Mucosa of stomach (tissue), 1 donor: ENCODE data around the gene ADAM19.
A peak's percentile ranks its signal among the peaks of the same experiment; 100 is the strongest.

Experiments used
- H3K27me3 ChIP-seq: one replicate; pipeline ENCODE4 v1.7.0; 2013; ENCODE audit warnings: mild to moderate bottlenecking, low read length; ENCODE audit not compliant: control insufficient read depth, insufficient read depth
- H3K36me3 ChIP-seq: one replicate; pipeline ENCODE4 v1.7.0; 2013; ENCODE audit warnings: low read length; ENCODE audit not compliant: control insufficient read depth, insufficient read depth
- H3K4me1 ChIP-seq: one replicate; pipeline ENCODE4 v1.7.0; 2013; ENCODE audit warnings: mild to moderate bottlenecking, low read length; ENCODE audit not compliant: control insufficient read depth, insufficient read depth
- H3K4me3 ChIP-seq: one replicate; pipeline ENCODE4 v1.7.0; 2013; ENCODE audit warnings: low read length
- H3K9ac ChIP-seq: one replicate; pipeline ENCODE4 v1.7.0; 2013; ENCODE audit warnings: mild to moderate bottlenecking, low read length, moderate library complexity
- H3K9me3 ChIP-seq: one replicate; pipeline ENCODE4 v1.7.0; 2013; ENCODE audit warnings: mild to moderate bottlenecking, low read length, moderate library complexity; ENCODE audit not compliant: control insufficient read depth
- donor health status: Pancreatic carcinoma.

The ADAM19 gene

DNA sequence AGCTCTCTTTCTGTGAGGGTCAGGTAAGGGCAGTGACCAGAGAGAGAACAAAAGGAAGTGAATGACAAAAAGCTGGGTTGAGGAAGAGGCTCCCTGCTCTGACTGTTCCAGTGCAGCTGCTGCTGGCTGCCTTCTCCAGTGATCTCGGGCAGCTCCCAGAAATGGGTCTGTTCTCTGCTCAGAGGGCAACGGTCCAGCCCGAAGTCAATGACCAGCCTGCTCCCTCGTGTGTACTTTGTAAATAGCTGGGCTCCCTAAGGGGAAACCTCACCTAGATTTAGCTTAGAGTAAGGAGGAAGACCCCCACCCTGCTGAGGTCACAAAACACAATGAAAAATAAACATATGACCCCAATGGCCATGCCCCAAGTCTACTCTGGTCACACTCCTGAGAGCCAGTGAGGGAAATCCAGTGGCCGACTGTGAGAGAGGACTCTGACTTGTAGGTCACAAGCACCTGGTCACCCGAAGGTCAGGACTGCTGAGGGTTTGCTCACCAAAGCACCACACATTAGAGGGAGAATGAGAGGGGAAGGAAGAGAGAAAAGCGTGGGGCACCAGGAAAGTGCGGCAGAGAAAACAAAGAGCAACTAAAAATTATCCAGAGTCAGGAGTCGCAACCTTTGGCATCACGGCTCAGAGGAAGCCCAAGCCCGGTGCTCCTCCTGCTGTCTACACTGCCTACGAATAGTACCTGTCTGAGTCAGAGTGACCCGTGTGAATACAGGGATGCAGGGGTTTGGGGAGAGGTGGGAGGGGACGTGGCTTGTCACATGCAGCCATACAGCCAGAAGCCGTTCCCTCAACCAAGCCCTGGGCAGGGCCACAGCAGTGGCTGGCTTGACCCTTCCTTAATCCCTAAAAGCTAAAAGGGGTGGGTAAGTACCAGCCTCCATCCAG lies 95.7 kb downstream of the ADAM19 start:
- Histone ChIP-seq H3K9me3 (no peaks in the 10 kb centered on the region), H3K9ac (no peak overlapping the region), H3K36me3 (no peaks in the 10 kb centered on the region), H3K4me1 (peaks cover 5% of the 10 kb centered on the region), H3K4me3 (no peak overlapping the region), H3K27me3 (no peaks in the 10 kb centered on the region)

DNA sequence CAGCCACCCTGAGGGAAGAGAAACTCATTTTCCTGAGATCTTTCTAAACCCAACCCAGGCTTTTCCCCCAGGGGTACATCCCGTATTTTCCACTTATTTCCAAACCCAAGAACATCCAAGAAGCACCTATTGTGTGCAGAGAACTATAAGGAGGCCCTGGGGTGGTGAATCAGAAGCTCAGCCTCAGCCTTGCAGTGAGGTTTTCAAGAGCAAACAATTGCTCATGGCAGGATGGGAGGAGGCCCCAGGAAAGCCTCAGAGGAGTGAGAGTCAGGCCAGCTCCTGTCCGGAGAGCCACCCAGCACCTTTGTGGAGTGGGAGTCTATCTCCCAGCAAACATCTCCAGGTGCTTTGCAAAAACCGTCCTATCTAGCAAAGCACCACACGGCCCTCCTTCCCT lies 96.4 kb downstream of the ADAM19 start:
- H3K9ac ChIP-seq = no peak overlapping the region
- peaks cover 5% of the 10 kb centered on the region for H3K4me1 ChIP-seq
- no peak overlapping the region for H3K4me3 ChIP-seq
- no peaks in the 10 kb centered on the region for H3K27me3 ChIP-seq
- H3K9me3 ChIP-seq = no peaks in the 10 kb centered on the region
- H3K36me3 ChIP-seq = no peaks in the 10 kb centered on the region

DNA sequence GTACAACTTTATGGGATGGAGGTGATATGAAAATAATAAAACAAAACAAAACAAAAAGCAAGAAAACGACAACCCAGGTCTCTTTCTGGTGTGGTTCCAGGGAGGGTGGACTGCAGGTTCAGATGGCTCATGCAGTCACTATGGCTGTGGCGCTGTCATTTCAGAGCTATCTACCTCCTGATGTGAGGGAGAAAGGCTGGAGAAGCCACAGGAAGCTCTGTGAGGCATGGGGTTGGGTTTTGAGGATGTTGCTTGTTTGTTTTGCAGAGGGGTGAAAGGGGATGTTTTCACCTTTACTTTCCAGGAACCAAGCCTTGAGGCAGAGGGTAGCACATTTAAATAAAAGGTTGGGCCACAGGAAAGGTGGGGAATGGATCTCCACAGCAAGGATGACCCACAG lies 96.8 kb downstream of the ADAM19 start:
- Histone ChIP-seq H3K4me1 (peaks cover 5% of the 10 kb centered on the region), H3K36me3 (no peaks in the 10 kb centered on the region), H3K9ac (no peak overlapping the region), H3K9me3 (no peaks in the 10 kb centered on the region), H3K27me3 (no peaks in the 10 kb centered on the region), H3K4me3 (no peak overlapping the region)

- Histone ChIP-seq H3K4me1 (peaks cover 5% of the 10 kb centered on the region), H3K36me3 (no peaks in the 10 kb centered on the region), H3K27me3 (no peaks in the 10 kb centered on the region), H3K4me3 (no peak overlapping the region), H3K9ac (peak overlapping the region; percentile 22), H3K9me3 (no peaks in the 10 kb centered on the region)
Measured at GRCh38 chr5:157477814-157478494, 97.6 kb downstream of the ADAM19 start.

DNA sequence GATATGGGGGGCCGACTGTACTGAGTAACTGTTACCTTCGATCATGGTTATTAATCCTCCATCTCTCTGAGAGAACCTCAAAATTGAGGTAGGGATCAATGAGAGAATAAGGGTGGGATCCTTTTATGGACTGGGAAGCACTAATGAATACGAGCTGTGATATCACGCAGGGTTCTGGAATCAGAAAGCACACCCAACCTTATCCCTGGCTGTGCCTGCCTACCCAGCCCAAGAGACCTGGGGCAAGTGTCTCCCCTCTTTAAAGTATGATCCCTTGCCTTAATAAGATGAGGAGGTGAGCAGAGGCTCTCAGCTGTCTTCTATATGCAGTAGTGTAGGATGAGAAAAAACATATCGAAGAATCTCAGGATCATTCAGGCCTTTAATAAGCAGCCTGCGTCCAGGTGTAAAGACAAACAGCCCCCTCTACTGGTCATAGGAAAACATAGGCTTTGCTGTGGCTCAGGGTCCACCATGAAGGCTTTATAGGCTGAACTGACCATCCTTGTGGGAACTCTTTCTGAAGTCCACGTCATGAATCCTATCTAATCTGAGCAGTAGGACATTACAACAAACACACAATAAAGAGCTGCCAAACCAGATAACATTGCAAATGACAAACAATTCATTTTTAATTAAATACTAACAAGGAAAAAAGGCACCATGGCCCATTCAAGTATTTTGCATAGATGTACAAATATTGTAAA lies 98.7 kb downstream of the ADAM19 start:
- Histone ChIP-seq H3K9me3 (no peaks in the 10 kb centered on the region), H3K27me3 (no peaks in the 10 kb centered on the region), H3K9ac (no peak overlapping the region), H3K4me1 (peaks cover 5% of the 10 kb centered on the region), H3K4me3 (no peak overlapping the region), H3K36me3 (no peaks in the 10 kb centered on the region)

- Histone ChIP-seq H3K4me1 (peaks cover 5% of the 10 kb centered on the region), H3K9me3 (no peaks in the 10 kb centered on the region), H3K36me3 (no peaks in the 10 kb centered on the region), H3K9ac (no peak overlapping the region), H3K4me3 (no peak overlapping the region), H3K27me3 (no peaks in the 10 kb centered on the region)
Measured at GRCh38 chr5:157475432-157475831, 100.1 kb downstream of the ADAM19 start.

DNA sequence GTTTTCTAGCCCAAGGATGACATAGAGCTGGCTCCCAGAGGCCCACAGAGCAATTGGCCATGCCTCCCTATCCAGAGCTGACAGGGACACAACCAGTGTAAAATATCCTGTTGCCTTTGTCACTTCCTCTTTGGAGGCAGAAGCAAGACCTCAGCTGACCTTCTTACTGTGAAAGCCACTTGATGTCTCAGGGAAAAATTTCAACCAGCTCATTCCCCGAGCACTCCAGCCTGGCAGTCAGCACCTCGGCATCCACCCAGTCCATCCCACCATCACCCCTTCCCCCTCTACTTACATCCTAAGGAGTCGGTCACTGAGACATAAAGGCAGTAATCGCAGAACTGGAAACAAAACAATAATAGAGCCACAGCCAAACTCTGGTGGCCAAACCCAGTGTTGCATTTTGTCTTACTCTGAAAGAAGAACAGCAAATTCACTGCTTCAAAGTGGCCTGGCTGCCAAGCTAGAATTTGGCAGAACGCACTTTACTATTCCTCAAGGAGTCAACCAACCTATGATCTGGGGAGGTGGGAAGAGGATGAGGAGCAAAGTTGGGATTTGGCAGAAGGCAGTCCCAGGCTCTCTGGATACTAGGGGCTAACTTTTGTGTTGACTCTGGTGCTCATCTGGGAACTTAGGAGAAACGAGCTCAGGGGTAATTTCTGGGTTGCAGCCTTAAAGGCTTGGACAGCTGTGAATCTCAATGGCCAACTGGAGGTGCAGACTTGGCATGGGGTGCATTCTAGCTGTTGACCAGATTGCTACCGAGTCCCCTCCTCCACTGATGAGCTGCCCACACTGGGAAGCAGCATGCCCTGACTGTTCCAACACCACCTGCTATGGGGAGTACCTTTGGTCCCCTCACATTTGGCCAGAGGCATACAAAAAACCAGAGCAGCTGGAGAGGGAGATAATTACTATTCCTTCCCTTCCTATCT lies 101.9 kb downstream of the ADAM19 start:
- H3K4me1 ChIP-seq = peaks cover 5% of the 10 kb centered on the region
- H3K4me3 ChIP-seq = no peak overlapping the region
- no peaks in the 10 kb centered on the region for H3K9me3 ChIP-seq
- no peaks in the 10 kb centered on the region for H3K27me3 ChIP-seq
- H3K36me3 ChIP-seq = no peaks in the 10 kb centered on the region
- H3K9ac ChIP-seq = no peak overlapping the region

- Histone ChIP-seq H3K4me3 (no peak overlapping the region), H3K9ac (no peak overlapping the region), H3K9me3 (no peaks in the 10 kb centered on the region), H3K36me3 (no peaks in the 10 kb centered on the region), H3K4me1 (no peaks in the 10 kb centered on the region), H3K27me3 (no peaks in the 10 kb centered on the region)
Measured at GRCh38 chr5:157471709-157472108, 103.9 kb downstream of the ADAM19 start.

GRCh38 chr5:157470631-157471030 lies 104.9 kb downstream of the ADAM19 start:
- no peak overlapping the region for H3K9ac ChIP-seq
- H3K4me3 ChIP-seq = no peak overlapping the region
- H3K9me3 ChIP-seq = no peaks in the 10 kb centered on the region
- H3K27me3 ChIP-seq = no peaks in the 10 kb centered on the region
- H3K4me1 ChIP-seq = no peaks in the 10 kb centered on the region
- H3K36me3 ChIP-seq = no peaks in the 10 kb centered on the region

- no peaks in the 10 kb centered on the region for H3K27me3 ChIP-seq
- no peak overlapping the region for H3K4me3 ChIP-seq
- H3K36me3 ChIP-seq = no peaks in the 10 kb centered on the region
- no peak overlapping the region for H3K9ac ChIP-seq
- H3K4me1 ChIP-seq = no peaks in the 10 kb centered on the region
- no peaks in the 10 kb centered on the region for H3K9me3 ChIP-seq
Measured at GRCh38 chr5:157469687-157470086, 105.9 kb downstream of the ADAM19 start.

DNA sequence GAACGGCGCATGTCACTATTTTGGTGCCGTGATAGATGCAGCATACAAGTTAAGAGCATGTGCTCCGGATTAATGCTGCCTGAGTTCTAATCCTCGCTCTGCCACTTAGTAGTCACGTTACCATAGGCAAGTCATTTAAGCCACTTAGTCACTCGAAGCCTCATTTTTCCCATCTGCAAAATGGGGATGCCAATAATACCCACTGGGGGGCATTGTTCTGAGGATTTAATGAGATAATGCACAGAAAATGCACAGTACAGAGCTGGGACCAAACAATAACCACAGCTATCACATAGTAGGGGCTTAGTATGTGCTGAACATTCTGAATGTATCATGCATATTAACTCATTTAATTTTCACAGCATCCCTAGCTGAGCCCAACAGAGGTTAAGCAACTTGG lies 106.5 kb downstream of the ADAM19 start:
- H3K27me3 ChIP-seq = no peaks in the 10 kb centered on the region
- H3K9me3 ChIP-seq = no peaks in the 10 kb centered on the region
- H3K36me3 ChIP-seq = no peaks in the 10 kb centered on the region
- no peak overlapping the region for H3K4me3 ChIP-seq
- no peak overlapping the region for H3K9ac ChIP-seq
- H3K4me1 ChIP-seq = no peaks in the 10 kb centered on the region
